ENCODE measurements around the gene EPHB1. TPM values are rescaled to one million over a fixed set of nuclear protein-coding genes. Genes with fewer than 3 reads are reported as not detected.

EPHB1 gene
- total RNA-seq, 1 experiment from 2014 or later = 2.8 TPM

GRCh38 chr3:135199137-135199536 lies 404.1 kb downstream of the EPHB1 start:
- Histone ChIP-seq H2BK5ac (ENCODE audit: insufficient read length, low read length) (no peak overlapping the region), H3K4me1 (ENCODE audit: insufficient read depth, low read length) (no peaks in the 10 kb centered on the region), H3K4ac (ENCODE audit: low read depth, low read length) (no peak overlapping the region), H4K5ac (ENCODE audit: insufficient read length, low read depth, low read length) (no peak overlapping the region), H4K91ac (ENCODE audit: insufficient read length, low read depth, low read length) (no peak overlapping the region), H3K9me3 (ENCODE audit: control insufficient read depth, low read depth, low read length) (no peaks in the 10 kb centered on the region), H3K56ac (ENCODE audit: insufficient read length, low read depth, low read length) (no peak overlapping the region), H3T11ph (ENCODE audit: low read length) (no peak overlapping the region), H3K4me2 (ENCODE audit: insufficient read depth, insufficient read length, low read length) (no peak overlapping the region), H2BK20ac (ENCODE audit: low read depth, low read length, poor library complexity, severe bottlenecking) (no peak overlapping the region), H3K23me2 (ENCODE audit: insufficient read length, low read depth, low read length, poor library complexity, severe bottlenecking) (no peaks in the 10 kb centered on the region), H3K27ac (ENCODE audit: insufficient read length, low read depth, low read length) (no peak overlapping the region), H3K18ac (ENCODE audit: insufficient read length, low read depth, low read length) (no peak overlapping the region), H2BK15ac (ENCODE audit: low read depth, low read length) (no peak overlapping the region), H2BK12ac (ENCODE audit: insufficient read length, low read depth, low read length) (no peak overlapping the region), H4K8ac (replicated peaks; ENCODE audit: insufficient read length, low read depth, low read length) (no peak overlapping the region), H3K27me3 (ENCODE audit: insufficient read depth, low read length) (no peaks in the 10 kb centered on the region), H3K23ac (ENCODE audit: insufficient read length, low read depth, low read length) (no peak overlapping the region), H3K9ac (ENCODE audit: extremely low read depth, insufficient read length, low read length) (no peak overlapping the region), H4K20me1 (ENCODE audit: control insufficient read depth, insufficient read depth, insufficient read length) (no peaks in the 10 kb centered on the region), H2BK120ac (ENCODE audit: low read depth, low read length, poor library complexity, severe bottlenecking) (no peak overlapping the region), H3K14ac (ENCODE audit: insufficient read depth, low read length) (no peak overlapping the region), H2AK5ac (ENCODE audit: insufficient read length, low read length) (no peak overlapping the region), H3K79me2 (ENCODE audit: insufficient read depth, low read length) (no peaks in the 10 kb centered on the region), H2AFZ (ENCODE audit: low read length) (no peak overlapping the region), H3K79me1 (ENCODE audit: insufficient read depth, low read depth, low read length, poor library complexity, severe bottlenecking) (no peaks in the 10 kb centered on the region)
- Mint-ChIP-seq H3K4me1 (no peaks in the 10 kb centered on the region), H3K27me3 (ENCODE audit: low read depth) (peaks cover 2% of the 10 kb centered on the region; the same call in 1 of the 2 replicates), H3K4me3 (no peak overlapping the region), H3K9me3 (no peaks in the 10 kb centered on the region; a peak in 1 of 5 replicates), H3K36me3 (ENCODE audit: insufficient read depth in 1 of 3, low read depth in 3 of 3) (peaks cover 0 to 2% (median 0%) of the 10 kb centered on the region in 3 experiments; a peak in 1 of 7 replicates), H3K27ac (no peak overlapping the region)
- TF ChIP-seq CTCF (conservative IDR thresholded peaks at IDR 0.05) = no peak
- no peak for DNase-seq
- WGBS (ENCODE audit: extremely low coverage, insufficient read length, low lambda C conversion rate) = no CpG with 5 or more reads among the region's 2 CpGs

All from H9 (cell line).